Measurements from ENCODE around the gene BCL2L12. TPM values are rescaled to one million over a fixed set of nuclear protein-coding genes. Genes with fewer than 3 reads are reported as not detected.

BCL2L12 gene
- total and polyA plus RNA-seq, 4 donors: 1.6 to 15.7 (median 6.8) TPM

DNA sequence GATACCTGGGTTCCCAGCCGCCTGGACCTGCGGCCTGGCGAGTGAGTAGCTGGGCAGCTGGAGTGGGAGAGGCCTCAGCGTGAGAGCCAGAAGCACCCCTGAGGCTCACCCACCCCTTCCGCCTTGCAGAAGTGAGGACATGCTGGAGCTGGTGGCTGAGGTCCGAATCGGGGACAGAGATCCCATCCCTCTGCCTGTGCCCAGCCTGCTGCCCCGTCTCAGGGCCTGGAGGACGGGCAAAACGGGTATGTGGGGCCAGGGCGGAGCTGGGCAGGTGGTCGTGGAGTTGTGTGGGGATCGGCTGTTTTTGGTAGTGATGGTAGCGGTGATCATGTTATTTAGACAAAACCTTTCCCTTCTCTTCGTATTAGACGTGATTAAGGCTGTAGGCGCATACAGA lies 19.1 kb upstream of the BCL2L12 start:
- Histone ChIP-seq H3K27ac (ENCODE audit: low read depth in 1 of 2, low read length in 2 of 2) (no peak overlapping the region), H3K4me1 (ENCODE audit: control insufficient read depth in 4 of 4, insufficient read depth in 4 of 4, low read length in 3 of 4) (peaks cover 0 to 20% (median 13%) of the 10 kb centered on the region in 4 donors), H3K9ac (ENCODE audit: low read depth in 1 of 2, low read length in 2 of 2) (no peak overlapping the region), H3K27me3 (ENCODE audit: control insufficient read depth in 4 of 4, insufficient read depth in 4 of 4, low read length in 3 of 4) (no peaks in the 10 kb centered on the region), H3K4me3 (ENCODE audit: low read depth in 1 of 3, low read length in 3 of 3) (no peak overlapping the region), H3K9me3 (ENCODE audit: control insufficient read depth in 4 of 4, low read length in 3 of 4) (no peaks in the 10 kb centered on the region), H3K36me3 (ENCODE audit: control insufficient read depth in 4 of 4, insufficient read depth in 3 of 4, low read depth in 1 of 4, low read length in 3 of 4) (peaks cover 10 to 31% (median 24%) of the 10 kb centered on the region in 4 donors)
- no peak for DNase-seq (ENCODE audit: low spot score)
- 95% methylated on average over 17 of the region's 17 CpGs for WGBS
- TF ChIP-seq, protein P1, sequence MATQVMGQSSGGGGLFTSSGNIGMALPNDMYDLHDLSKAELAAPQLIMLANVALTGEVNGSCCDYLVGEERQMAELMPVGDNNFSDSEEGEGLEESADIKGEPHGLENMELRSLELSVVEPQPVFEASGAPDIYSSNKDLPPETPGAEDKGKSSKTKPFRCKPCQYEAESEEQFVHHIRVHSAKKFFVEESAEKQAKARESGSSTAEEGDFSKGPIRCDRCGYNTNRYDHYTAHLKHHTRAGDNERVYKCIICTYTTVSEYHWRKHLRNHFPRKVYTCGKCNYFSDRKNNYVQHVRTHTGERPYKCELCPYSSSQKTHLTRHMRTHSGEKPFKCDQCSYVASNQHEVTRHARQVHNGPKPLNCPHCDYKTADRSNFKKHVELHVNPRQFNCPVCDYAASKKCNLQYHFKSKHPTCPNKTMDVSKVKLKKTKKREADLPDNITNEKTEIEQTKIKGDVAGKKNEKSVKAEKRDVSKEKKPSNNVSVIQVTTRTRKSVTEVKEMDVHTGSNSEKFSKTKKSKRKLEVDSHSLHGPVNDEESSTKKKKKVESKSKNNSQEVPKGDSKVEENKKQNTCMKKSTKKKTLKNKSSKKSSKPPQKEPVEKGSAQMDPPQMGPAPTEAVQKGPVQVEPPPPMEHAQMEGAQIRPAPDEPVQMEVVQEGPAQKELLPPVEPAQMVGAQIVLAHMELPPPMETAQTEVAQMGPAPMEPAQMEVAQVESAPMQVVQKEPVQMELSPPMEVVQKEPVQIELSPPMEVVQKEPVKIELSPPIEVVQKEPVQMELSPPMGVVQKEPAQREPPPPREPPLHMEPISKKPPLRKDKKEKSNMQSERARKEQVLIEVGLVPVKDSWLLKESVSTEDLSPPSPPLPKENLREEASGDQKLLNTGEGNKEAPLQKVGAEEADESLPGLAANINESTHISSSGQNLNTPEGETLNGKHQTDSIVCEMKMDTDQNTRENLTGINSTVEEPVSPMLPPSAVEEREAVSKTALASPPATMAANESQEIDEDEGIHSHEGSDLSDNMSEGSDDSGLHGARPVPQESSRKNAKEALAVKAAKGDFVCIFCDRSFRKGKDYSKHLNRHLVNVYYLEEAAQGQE (IDR thresholded peaks at IDR 0.05): no peak
- no peak for TF ChIP-seq GABPA (IDR thresholded peaks at IDR 0.05 in 1 of 2, conservative IDR thresholded peaks at IDR 0.05 in 1 of 2)
- TF ChIP-seq HNF4G (IDR thresholded peaks at IDR 0.05): no peak
- TF ChIP-seq EGR1 (IDR thresholded peaks at IDR 0.05; ENCODE audit: low read depth in 2 of 2): no peak
- TF ChIP-seq RXRA (IDR thresholded peaks at IDR 0.05): no peak
- TF ChIP-seq, protein P2, sequence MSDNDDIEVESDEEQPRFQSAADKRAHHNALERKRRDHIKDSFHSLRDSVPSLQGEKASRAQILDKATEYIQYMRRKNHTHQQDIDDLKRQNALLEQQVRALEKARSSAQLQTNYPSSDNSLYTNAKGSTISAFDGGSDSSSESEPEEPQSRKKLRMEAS (IDR thresholded peaks at IDR 0.05): no peak
- TF ChIP-seq, protein P3, sequence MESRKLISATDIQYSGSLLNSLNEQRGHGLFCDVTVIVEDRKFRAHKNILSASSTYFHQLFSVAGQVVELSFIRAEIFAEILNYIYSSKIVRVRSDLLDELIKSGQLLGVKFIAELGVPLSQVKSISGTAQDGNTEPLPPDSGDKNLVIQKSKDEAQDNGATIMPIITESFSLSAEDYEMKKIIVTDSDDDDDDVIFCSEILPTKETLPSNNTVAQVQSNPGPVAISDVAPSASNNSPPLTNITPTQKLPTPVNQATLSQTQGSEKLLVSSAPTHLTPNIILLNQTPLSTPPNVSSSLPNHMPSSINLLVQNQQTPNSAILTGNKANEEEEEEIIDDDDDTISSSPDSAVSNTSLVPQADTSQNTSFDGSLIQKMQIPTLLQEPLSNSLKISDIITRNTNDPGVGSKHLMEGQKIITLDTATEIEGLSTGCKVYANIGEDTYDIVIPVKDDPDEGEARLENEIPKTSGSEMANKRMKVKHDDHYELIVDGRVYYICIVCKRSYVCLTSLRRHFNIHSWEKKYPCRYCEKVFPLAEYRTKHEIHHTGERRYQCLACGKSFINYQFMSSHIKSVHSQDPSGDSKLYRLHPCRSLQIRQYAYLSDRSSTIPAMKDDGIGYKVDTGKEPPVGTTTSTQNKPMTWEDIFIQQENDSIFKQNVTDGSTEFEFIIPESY (IDR thresholded peaks at IDR 0.05): no peak
- TF ChIP-seq NR2F2 (IDR thresholded peaks at IDR 0.05): no peak
- TF ChIP-seq ATF3 (IDR thresholded peaks at IDR 0.05): no peak
- TF ChIP-seq RAD21 (IDR thresholded peaks at IDR 0.05): no peak
- no peak for TF ChIP-seq FOXA2 (IDR thresholded peaks at IDR 0.05)
- TF ChIP-seq FOXA1 (IDR thresholded peaks at IDR 0.05): no peak
- no peak for TF ChIP-seq JUND (IDR thresholded peaks at IDR 0.05)
- no peak for TF ChIP-seq YY1 (IDR thresholded peaks at IDR 0.05)
- no peak for TF ChIP-seq HNF4A (conservative IDR thresholded peaks at IDR 0.05)
- no peak for TF ChIP-seq SP1 (IDR thresholded peaks at IDR 0.05)
- TF ChIP-seq, protein P4, sequence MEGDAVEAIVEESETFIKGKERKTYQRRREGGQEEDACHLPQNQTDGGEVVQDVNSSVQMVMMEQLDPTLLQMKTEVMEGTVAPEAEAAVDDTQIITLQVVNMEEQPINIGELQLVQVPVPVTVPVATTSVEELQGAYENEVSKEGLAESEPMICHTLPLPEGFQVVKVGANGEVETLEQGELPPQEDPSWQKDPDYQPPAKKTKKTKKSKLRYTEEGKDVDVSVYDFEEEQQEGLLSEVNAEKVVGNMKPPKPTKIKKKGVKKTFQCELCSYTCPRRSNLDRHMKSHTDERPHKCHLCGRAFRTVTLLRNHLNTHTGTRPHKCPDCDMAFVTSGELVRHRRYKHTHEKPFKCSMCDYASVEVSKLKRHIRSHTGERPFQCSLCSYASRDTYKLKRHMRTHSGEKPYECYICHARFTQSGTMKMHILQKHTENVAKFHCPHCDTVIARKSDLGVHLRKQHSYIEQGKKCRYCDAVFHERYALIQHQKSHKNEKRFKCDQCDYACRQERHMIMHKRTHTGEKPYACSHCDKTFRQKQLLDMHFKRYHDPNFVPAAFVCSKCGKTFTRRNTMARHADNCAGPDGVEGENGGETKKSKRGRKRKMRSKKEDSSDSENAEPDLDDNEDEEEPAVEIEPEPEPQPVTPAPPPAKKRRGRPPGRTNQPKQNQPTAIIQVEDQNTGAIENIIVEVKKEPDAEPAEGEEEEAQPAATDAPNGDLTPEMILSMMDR (IDR thresholded peaks at IDR 0.05; ENCODE audit: low read depth, low read length, missing input control): no peak
- TF ChIP-seq TAF1 (conservative IDR thresholded peaks at IDR 0.05): no peak
